HepG2 (cell line): ENCODE measurements around the gene AGRP. TPM values are rescaled to one million over a fixed set of nuclear protein-coding genes. Genes with fewer than 3 reads are reported as not detected.
A peak's percentile ranks its signal among the peaks of the same experiment; 100 is the strongest.

Source experiments
- AHDC1 ChIP-seq: sonication (generic); formaldehyde crosslinking; IDR thresholded peaks from 2 replicates; pipeline ENCODE4 v1.5.1; 2020; ENCODE audit warnings: mild to moderate bottlenecking, missing genetic modification reagents, borderline replicate concordance
- CEBPZ ChIP-seq: IDR thresholded peaks from 2 replicates; pipeline ENCODE4 v1.6.1; 2012; ENCODE audit warnings: low read length, improper control_type of control experiment
- EED ChIP-seq: sonication (generic); formaldehyde crosslinking; IDR thresholded peaks from 2 replicates; pipeline ENCODE4 v1.5.0; 2020; ENCODE audit warnings: mild to moderate bottlenecking, missing genetic modification reagents
- FOXC1 ChIP-seq: sonication (generic); formaldehyde crosslinking; IDR thresholded peaks from 2 replicates; pipeline ENCODE4 v1.8.0; 2022; ENCODE audit warnings: mild to moderate bottlenecking, missing genetic modification reagents, borderline replicate concordance
- HOXA5 ChIP-seq: sonication (generic); formaldehyde crosslinking; IDR thresholded peaks from 2 replicates; pipeline ENCODE4 v1.4.0; 2020; ENCODE audit warnings: missing genetic modification reagents
- IRF9 ChIP-seq: sonication (generic); formaldehyde crosslinking; IDR thresholded peaks from 2 replicates; pipeline ENCODE4 v1.8.0; 2022; ENCODE audit warnings: missing genetic modification reagents, mild to moderate bottlenecking, borderline replicate concordance
- MTA1 ChIP-seq: sonication (generic); formaldehyde crosslinking; IDR thresholded peaks from 2 replicates; pipeline ENCODE4 v1.4.0; 2020; ENCODE audit warnings: missing genetic modification reagents, mild to moderate bottlenecking, borderline replicate concordance
- PITX1 ChIP-seq: sonication (generic); formaldehyde crosslinking; IDR thresholded peaks from 2 replicates; pipeline ENCODE4 v1.5.1; 2020; ENCODE audit warnings: mild to moderate bottlenecking, missing genetic modification reagents
- SIN3B ChIP-seq: fragments of 150-350 bp; IDR thresholded peaks from 2 replicates; pipeline ENCODE4 v1.6.1; 2014; ENCODE audit warnings: low read length
- ZBTB20 ChIP-seq: sonication (generic); formaldehyde crosslinking; IDR thresholded peaks from 2 replicates; pipeline ENCODE4 v1.8.1; 2023; ENCODE audit warnings: missing genetic modification reagents, low read depth, mild to moderate bottlenecking, borderline replicate concordance
- ZFP41 ChIP-seq: sonication (generic); formaldehyde crosslinking; IDR thresholded peaks from 2 replicates; pipeline ENCODE4 v1.4.0; 2020; ENCODE audit warnings: mild to moderate bottlenecking, missing genetic modification reagents, borderline replicate concordance
- ZNF253 ChIP-seq: sonication (generic); formaldehyde crosslinking; IDR thresholded peaks from 2 replicates; pipeline ENCODE4 v1.8.0; 2022; ENCODE audit warnings: mild to moderate bottlenecking, missing genetic modification reagents, borderline replicate concordance
- ZNF317 ChIP-seq: sonication (generic); formaldehyde crosslinking; IDR thresholded peaks from 2 replicates; pipeline ENCODE4 v1.5.0; 2020; ENCODE audit warnings: mild to moderate bottlenecking, missing genetic modification reagents
- ZNF468 ChIP-seq: sonication (generic); formaldehyde crosslinking; IDR thresholded peaks from 2 replicates; pipeline ENCODE4 v1.8.0; 2022; ENCODE audit warnings: mild to moderate bottlenecking, moderate library complexity, missing genetic modification reagents
- ZNF543 ChIP-seq: sonication (generic); formaldehyde crosslinking; IDR thresholded peaks from 2 replicates; pipeline ENCODE4 v1.4.0; 2020; ENCODE audit warnings: mild to moderate bottlenecking, missing genetic modification reagents
- polyA plus RNA-seq, 8 experiments: library from polyadenylated mRNA; depleted of rRNA in 3 of 8; stranded (reverse) in 7 of 8; unstranded in 1 of 8; fragments of >200 nt; fragmentation: Illumina TruSeq in 4 of 8; extraction: Trizol in 4 of 8; gene quantifications; 2 replicates each; pipeline versions ENCODE4 v1.2.1 to v1.2.3, GENCODE V29; 2011 to 2016; ENCODE audit warnings: low read depth in 4 of 8, missing spikeins in 1 of 8, mixed read lengths in 1 of 8; ENCODE audit not compliant: insufficient read depth in 1 of 8
- total RNA-seq, 5 experiments: library from RNA; depleted of rRNA; stranded (reverse); fragments of >200 nt; fragmentation: Illumina TruSeq; extraction: Trizol; gene quantifications; 2 replicates each; pipeline ENCODE4 v1.2.3, GENCODE V29; 2016; ENCODE audit warnings: low read depth in 1 of 5
- TF ChIP-seq, protein P1 (sequence below): sonication (generic); formaldehyde crosslinking; IDR thresholded peaks from 2 replicates; pipeline ENCODE4 v1.5.0; 2020; ENCODE audit warnings: mild to moderate bottlenecking, missing genetic modification reagents, borderline replicate concordance

AGRP gene
- total and polyA plus RNA-seq, 2 of the 13 experiments (the other 11 are each of a cell fraction or from before 2014, with no cell fraction given), result not detected

DNA sequence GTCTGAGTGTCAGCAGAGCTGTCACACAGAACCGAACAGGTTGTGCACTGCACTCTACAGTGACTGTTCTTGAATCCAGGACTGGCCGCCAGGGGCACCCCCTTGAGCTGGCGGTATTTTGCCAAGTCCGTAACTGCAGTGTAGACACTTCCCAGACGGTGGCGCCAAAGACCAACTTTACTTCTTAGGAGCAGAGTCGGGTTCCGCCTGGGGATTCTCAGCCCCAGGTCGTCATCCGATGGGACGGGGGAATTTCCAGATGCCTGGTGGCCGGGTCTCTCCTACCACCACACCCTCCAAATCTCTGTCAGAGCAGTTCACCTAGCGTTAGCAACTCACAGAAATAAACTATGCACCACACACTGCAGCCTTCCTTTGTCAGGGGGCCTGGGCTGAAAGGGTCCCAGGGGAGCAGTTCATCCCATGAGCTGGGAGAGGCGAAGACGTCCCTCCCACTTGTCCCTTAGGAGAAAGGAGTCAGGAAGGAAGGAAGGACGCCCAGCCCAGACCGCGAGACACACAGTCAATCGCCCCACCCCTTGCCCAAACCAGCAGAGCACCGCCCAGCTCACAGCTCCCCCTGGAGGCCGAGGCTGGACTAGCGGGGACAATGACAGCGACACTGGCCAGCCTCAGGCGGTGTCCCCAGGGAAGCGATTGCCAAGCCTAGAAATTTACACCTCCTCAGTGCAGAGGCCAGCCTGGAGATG, 37.9 kb upstream of the AGRP start (continued):
- TF ChIP-seq AHDC1 (CRISPR knock-in tag) (no peak), ZNF253 (CRISPR knock-in tag) (no peak), ZNF543 (CRISPR knock-in tag) (peak; percentile 66; the same call in 1 of the 2 replicates), IRF9 (CRISPR knock-in tag) (peak; percentile 81; the same call in 1 of the 2 replicates), ZBTB20 (CRISPR knock-in tag) (peak; percentile 80; the same call in 1 of the 2 replicates), MTA1 (CRISPR knock-in tag) (peak; percentile 66; the same call in 1 of the 2 replicates), CEBPZ (no peak), HOXA5 (CRISPR knock-in tag) (peak; percentile 89; the same call in 1 of the 2 replicates), FOXC1 (peak; percentile 83), ZNF317 (no peak), ZNF468 (no peak), ZFP41 (CRISPR knock-in tag) (no peak), SIN3B (peak; percentile 59), PITX1 (CRISPR knock-in tag) (peak; percentile 63; the same call in 1 of the 2 replicates), EED (CRISPR knock-in tag) (no peak)
- TF ChIP-seq, protein P1, sequence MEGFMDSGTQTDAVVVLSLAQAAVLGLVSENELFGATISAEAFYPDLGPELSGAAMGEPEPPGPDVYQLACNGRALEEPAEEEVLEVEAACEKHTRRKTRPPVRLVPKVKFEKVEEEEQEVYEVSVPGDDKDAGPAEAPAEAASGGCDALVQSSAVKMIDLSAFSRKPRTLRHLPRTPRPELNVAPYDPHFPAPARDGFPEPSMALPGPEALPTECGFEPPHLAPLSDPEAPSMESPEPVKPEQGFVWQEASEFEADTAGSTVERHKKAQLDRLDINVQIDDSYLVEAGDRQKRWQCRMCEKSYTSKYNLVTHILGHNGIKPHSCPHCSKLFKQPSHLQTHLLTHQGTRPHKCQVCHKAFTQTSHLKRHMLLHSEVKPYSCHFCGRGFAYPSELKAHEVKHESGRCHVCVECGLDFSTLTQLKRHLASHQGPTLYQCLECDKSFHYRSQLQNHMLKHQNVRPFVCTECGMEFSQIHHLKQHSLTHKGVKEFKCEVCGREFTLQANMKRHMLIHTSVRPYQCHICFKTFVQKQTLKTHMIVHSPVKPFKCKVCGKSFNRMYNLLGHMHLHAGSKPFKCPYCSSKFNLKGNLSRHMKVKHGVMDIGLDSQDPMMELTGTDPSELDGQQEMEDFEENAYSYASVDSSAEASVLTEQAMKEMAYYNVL (CRISPR knock-in tag), result peak; percentile 79; the same call in 1 of the 2 replicates
